Peyer's patch (tissue), 4 donors: ENCODE data around the gene TXNIP.

Experiments used
- CTCF ChIP-seq, 6 experiments: fragments of 450-650 bp in 4 of 6; fragments of 200-600 bp in 2 of 6; sonication (generic) in 1 of 6; IDR thresholded peaks; one replicate each; pipeline ENCODE4 v1.5.1; 2017 to 2019; ENCODE audit warnings: antibody characterized with exemption in 6 of 6, mild to moderate bottlenecking in 3 of 6, moderate library complexity in 1 of 6
- POLR2A ChIP-seq, 2 donors: fragments of 450-650 bp; IDR thresholded peaks; one replicate each; pipeline ENCODE4 v1.5.1; 2017; ENCODE audit warnings: antibody characterized with exemption in 2 of 2, mild to moderate bottlenecking in 2 of 2, moderate library complexity in 2 of 2

GRCh38 chr1:145953861-145954260 is 42.5 kb downstream of the TXNIP start:
- TF ChIP-seq CTCF (IDR thresholded peaks at IDR 0.05) (no peak), POLR2A (IDR thresholded peaks at IDR 0.05) (no peak)
